ENCODE measurements around the gene DIAPH2.

DIAPH2 gene

GRCh38 chrX:97619499-97619898, 934.9 kb downstream of the DIAPH2 start:
- DNase-seq (ENCODE audit: insufficient read length, low spot score) (no peak), FAIRE-seq (no peak)

GRCh38 chrX:97622111-97622510, 937.5 kb downstream of the DIAPH2 start:
- DNase-seq (ENCODE audit: insufficient read length, low spot score): no peak
- no peak for FAIRE-seq

DNA sequence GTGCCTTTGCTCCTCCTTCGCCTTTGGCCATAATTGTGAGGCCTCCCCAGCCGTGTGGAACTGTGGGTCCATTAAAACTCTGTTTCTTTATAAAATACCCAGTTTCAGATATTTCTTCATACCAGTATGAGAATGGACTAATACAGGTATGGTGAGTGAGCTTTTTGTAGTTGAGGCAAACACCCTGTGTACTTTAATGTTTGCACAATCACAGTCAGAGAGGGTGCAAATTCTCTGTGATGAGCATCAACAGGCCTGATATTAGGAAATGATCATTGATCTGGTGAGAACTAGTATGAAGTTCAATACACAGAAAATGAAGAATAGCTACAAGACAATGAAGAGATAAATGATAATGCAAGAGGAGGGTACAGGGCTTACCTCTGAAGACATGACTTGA, 943.7 kb downstream of the DIAPH2 start:
- FAIRE-seq (no peak), DNase-seq (ENCODE audit: insufficient read length, low spot score) (no peak)

DNA sequence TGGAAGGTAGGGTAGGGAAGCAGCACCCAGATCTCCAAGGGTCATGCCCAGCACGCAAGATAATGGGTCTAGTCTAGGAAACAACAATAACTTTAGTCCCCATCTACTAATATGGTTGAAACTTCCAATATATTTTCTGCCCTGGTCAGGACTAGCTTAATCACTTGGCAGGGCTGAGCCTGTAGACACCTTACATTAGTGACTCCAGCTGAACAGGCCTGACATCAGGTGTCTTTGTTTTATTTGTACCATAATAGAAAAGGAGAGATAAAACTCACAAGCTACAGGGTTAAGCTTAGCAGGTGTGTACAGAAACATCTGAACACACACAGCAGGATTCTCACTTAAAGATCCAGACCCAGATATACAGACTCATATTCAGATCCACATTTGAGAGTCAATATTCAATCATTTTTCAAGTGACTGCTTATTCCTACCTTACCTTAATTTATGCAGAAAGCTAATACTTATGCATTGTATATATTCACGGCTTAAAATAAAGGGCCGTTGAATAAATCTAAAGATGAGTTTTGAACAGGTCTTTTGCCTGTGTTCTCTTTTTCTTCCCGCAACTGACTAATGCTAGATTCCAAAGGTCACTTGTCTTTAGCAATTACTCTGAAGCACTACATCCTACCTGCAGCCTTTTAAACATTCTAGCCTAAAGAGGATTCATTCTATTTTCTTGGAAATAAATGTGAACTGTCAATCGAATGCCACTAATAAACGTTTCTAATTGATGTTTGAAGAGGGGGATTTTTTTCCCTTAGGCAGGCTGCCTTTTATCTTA, 944.4 kb downstream of the DIAPH2 start:
- DNase-seq (ENCODE audit: insufficient read length, low spot score) (no peak), FAIRE-seq (peak; percentile 64)

GRCh38 chrX:97629597-97629985, 944.9 kb downstream of the DIAPH2 start:
- FAIRE-seq (no peak), DNase-seq (ENCODE audit: insufficient read length, low spot score) (no peak)

GRCh38 chrX:97633798-97634197, 949.2 kb downstream of the DIAPH2 start:
- DNase-seq (ENCODE audit: insufficient read length, low spot score): no peak
- no peak for FAIRE-seq

- DNase-seq (ENCODE audit: insufficient read length, low spot score): no peak
- no peak for FAIRE-seq
Measured at GRCh38 chrX:97636473-97637140, 952.0 kb downstream of the DIAPH2 start.

- no peak for FAIRE-seq
- no peak for DNase-seq (ENCODE audit: insufficient read length, low spot score)
Measured at GRCh38 chrX:97637289-97637688, 952.6 kb downstream of the DIAPH2 start.

DNA sequence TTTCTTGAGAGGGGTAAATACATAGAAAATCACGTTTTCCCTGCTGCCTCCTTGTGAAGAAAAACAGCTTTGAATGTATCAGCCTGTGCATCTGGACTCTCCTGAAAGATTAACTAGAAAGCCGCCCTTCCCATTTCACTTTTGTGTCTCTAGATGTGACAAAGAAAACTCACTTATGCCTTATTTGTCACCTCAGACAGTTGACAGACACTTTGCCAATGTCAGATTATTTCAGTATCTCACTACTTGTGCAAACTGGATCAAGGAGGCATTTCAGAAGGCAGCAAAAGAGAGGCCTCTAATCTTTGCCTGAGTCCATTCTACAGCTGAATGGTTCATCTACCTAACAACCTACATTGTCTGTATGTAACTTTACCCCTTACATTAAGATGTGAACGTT, 954.0 kb downstream of the DIAPH2 start:
- DNase-seq (ENCODE audit: insufficient read length, low spot score) (no peak), FAIRE-seq (no peak)

DNA sequence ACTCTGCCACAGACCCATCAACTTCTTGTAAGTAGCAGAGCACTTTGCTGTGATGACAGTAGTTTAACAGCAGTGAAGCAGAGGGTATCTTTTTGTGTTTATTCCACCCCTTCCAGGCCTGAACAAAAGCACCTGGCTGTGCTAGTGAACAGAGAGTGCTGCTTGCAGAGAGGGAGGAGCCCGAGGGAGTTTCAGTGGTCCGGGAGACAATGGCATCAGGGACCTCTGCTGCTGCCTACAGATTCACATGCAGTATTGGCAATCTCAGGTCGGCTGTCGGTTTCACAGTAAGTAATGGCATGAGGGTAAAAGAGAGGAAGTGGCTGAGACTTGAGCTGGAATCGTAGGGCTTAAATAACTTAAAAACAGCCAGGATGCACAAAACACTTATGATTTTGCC, 954.9 kb downstream of the DIAPH2 start:
- FAIRE-seq (peak; percentile 14), DNase-seq (ENCODE audit: insufficient read length, low spot score) (no peak)

Measured in GM19239 (cell line).